ENCODE results near the gene GRAMD2A.

The GRAMD2A gene

DNA sequence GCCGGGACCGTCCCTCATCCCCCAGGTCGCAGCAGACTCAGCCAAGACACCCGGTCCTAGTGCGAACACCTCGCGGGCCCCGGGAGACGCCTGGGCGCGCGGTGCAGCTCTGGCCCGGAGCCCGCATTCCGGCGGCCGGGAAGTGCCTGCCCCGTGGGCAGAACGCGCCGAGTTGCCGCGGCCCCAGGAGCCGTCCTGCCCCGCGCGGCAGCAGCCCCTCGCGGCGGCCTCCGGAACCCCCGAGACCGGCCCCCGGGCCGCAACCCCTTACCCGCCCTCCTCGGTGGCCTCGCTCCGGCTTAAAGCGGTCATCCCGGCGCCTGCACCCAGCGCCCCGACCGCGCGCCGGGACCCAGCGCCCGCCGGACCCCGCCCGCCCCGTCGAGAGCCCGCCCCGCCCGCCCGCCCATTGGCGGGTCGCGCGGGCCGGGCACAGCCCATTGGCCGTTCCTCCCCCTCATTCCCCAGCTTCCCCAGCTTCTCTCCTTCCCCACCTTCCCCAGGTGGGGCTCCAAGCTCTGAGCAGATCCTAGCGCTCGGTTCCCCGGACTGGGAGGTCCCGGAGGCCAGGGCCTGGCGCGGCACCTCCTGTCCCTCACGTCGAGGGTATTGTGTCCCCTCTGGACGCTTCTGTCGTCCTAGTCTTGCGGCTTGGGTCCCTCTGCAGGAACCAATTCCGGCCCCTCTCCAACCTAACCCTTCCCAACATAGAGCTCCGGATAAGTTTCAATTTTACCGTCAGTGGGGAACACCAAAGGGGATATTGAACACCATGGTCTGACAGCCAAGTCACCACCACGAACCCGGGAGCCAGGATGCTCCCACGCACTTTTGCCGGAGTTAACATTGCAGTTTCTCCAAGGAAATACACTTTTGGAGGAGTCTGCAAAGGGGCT, at the start of gene GRAMD2A:
Gene GRAMD2A, minus strand, starts transcription at position 328 of the 896 bp plus-strand sequence.
- peak within 1 kb of the TSS; percentile 28 for H3K4me3 ChIP-seq (ENCODE audit: low read depth, low read length)

DNA sequence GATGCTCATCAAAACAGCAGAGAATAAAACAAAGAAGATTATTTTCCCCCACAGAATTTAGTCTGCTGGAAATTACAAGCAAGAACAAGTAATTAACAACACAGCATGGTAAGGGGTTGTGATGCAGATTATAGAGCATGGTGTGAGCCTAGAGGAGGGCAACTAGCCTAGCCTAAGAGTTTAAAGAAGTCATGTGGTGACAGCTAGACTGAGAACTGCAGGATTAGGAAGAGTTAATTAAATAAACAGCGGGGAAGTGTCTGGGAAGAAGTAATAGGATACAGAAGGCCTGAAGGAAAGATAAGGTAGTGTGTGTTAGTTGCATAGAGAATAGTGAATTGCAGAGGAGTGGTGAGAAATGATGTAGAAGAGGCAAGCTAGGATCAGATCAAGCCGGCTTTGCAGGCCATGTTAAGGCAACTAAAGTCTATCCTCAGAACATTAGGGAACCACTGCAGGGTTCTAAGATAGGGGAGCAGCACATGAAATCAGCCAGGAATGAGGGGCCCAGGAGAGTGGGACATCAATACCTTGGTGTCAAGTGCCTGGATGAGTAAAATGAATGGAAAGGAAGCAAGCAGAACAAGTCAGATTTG, 45.3 kb upstream of the GRAMD2A start:
- no peak overlapping the region for H3K4me3 ChIP-seq (ENCODE audit: low read depth, low read length)

DNA sequence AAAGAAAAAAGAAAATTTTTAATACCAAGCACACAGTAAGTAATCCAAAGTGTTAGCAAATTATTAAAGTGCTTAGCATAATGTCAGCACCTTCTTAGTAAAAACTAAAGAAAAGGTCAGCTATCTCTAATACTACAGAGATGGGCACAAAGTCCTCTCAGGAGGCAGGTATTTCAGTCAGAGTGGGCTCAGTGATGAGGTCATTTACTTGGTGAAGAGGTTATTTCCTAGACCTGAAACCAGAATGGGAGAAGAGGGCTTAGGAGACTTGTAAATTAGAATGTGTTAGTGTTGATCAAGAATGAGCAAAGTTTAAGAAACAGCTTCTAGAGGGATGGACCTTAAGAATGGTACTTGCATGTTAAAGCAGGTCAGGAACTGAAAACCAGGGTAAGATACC, 42.1 kb upstream of the GRAMD2A start:
- no peak overlapping the region for H3K4me3 ChIP-seq (ENCODE audit: low read depth, low read length)

DNA sequence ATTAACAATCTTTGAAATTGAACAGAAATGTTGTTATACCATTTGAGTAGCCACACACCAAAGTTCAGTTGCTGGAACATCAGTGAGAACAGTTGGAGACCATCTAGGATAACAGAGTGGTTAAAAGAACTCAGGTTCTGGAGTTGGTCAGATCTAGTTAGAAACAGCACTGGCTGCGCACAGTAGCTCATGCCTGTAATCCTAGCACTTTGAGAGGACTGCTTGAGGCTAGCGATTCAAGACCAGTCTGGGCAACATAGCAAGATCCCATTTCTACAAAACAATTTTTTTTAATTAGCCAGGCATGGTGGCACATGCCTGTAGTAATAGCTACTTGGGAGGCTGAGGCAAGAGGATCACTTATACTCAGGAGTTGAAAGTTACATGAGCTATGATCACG, 41.0 kb upstream of the GRAMD2A start:
- H3K4me3 ChIP-seq (ENCODE audit: low read depth, low read length), result no peak overlapping the region

DNA sequence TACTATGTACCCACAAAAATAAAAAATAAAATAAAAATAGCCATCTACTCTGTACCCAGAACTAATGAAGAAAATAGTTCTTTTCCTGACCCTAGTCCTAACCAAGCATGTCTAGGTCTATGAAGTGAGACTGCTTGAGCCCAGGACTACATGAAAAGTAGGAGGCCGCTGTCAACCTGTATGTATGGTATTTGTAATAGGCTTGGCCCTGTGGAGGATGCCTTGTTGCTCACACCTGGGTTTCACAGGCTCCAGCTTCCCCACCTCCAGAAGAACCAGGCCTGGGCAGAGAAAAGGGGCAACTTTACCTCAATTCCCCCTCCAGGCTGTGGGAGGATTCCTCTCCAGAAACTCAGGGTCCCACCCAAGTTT, 40.3 kb upstream of the GRAMD2A start:
- no peak overlapping the region for H3K4me3 ChIP-seq (ENCODE audit: low read depth, low read length)

DNA sequence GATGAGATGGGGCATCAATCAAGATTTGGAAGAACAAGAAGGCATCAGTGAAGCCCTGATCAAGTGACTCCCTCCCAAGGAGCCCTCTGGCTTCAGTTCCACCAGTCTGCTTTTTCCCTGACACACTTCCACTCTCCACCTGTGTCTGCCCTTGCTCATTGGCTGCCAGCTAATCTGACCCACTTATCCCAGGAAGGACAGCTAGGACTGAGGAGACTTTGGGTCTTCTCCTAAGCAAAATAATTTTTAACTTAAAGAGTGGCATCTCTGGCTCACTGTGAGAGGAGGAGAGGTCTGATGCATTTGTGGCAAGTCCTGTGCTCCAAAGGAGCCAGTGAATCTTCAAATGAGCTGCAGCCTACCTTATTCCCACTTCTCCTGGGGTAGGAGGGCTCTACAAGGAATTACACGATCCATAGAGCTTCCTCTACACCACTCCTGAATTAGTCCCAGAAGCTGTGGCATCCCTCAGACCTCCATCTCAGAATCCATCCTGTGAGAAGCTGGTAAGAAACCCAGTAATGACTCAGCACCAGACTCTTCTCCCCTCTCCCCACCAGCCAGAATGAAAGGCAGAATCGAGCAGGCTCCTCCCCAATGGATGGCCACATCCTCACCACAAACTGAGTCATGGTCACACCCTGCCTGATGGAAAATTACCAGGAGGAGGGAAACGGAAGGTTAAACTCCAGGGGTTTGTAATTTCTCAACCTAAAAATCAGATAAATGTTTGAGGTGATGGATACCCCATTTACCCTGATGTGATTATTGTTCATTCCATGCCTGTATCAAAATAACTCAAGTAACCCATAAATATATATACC, 39.7 kb upstream of the GRAMD2A start:
- H3K4me3 ChIP-seq (ENCODE audit: low read depth, low read length), result no peak overlapping the region

DNA sequence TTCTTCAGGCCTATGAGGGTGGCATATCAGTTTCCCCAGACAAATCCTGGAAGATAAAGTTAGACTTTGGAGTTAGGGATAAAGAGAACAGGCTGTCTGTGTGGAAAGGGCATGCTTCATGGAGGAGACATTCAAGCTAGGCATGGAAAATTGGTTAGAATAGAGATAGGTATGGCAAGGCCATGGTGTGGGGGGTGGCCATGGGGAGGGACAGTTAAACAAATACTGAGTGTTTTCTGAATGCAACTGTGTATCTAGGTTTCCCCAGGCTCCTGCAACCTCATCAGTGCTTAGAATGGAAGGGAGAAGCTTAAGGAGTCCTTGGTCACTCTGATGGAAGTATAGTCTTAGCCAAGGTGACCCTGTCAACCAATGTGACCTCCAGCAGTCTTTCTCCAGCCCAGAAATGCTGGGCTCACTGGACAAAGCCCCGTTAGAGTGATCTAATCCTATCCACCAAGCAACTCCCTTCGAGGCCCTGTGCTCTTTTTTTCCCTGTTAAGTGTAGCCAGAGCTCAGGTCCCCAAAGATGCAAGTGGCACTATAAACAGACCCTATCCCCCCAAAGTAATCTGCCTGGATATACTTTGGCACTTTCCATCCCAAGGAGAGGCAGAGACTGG, 38.9 kb upstream of the GRAMD2A start:
- no peak overlapping the region for H3K4me3 ChIP-seq (ENCODE audit: low read depth, low read length)

DNA sequence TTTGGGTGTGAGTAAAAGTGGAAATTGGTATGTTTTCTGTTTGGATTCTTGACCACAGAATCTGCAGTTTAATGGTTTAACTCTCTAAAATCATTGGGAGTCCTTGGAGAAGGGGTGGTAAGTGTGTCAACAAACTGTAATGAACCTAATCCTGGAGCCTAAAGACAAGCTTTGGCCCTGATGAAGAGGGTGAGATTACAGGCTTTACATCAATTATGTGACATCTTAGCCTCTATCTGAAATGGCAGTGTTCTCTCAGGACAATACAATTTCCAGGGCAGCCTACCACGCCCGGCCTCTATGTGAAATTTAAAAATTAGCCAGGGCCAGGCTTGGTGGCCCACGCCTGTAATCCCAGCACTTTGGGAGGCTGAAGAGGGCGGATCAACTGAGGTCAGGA, 37.7 kb upstream of the GRAMD2A start:
- H3K4me3 ChIP-seq (ENCODE audit: low read depth, low read length), result no peak overlapping the region

DNA sequence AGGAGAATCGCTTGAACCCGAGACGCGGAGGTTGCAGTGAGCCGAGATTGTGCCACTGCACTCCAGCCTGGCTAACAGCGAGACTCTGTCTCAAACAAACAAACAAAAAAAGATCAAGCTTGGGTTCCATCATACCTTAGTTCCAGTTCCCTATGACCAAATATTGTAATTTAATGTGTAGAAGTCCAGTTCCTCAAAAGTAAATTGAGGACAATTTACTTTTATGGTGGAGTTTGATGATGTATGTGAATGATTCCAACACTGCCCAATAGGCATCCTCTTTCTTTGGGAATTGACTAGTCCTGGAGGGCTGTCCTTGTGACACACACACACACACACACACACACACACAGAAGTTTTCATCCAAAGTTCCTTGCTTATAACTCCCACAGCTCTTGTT, 36.2 kb upstream of the GRAMD2A start:
- no peak overlapping the region for H3K4me3 ChIP-seq (ENCODE audit: low read depth, low read length)

DNA sequence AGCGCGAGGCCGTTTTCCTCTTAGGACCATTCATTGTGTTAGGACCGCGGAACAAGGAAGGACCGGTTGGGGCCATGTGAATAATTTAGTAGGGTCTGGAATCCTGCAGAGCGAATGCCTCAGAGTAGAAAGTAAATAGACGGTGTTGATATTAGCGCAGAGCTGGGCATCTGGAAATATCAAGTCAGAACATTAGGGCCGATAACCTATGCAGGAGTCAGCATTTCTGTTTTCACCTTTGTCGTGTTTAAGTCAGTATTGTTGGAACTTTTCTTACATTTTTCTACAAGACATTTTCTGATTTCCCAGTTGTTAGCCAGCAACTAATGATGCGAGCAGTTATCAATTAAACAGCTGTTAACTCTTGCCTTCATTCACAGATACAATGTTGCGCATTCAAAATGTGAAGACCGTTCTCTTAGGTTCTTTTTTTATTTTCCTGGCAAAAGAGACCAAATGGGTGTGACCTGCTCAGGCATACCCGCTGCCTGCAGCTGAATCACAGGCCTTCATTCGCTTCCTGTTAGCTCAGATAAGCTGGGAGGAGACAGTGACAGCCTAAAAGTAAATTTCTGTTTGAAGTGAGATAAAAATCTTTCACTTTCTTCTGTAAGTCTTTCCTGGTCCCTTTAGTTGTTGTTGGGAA, 34.4 kb upstream of the GRAMD2A start:
- peak overlapping the region; percentile 62 for H3K4me3 ChIP-seq (ENCODE audit: low read depth, low read length)

DNA sequence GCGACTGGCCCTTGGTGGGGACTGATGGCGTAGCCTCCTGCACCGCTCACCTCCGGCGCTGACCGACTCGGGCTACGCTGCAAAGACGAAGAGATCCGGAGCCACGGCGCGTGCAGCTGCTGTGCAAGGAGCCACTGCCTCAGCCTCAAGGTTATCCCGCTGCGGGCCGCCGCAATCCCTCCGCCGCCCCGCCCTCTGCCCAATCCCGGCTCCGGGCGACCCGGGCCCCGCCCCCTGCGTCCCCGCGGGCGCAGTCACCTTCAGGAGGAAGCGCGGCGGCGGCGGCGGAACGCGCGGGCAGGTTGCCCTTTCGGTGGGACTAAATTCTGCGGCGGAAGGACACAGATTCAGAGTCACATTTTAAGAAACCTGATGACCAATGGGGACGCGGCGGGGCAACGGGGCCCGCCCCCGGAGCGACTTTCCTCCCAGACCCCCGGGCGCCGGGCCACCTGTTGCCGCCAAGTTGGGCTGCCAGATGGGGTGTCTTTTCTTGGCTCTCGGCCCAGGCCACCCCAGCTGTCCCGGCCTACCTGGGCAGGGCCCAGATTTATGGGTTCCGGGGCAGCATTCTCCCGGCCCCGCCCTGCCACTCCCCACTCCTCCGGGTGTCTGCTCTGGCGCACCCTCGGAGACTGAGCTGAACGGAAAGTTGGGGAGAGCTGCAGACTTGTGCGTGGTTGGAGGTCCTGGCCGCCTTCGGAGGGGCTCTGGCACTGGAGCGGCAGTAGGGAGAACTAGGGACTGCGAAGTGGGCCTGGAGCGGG, 33.7 kb upstream of the GRAMD2A start, which contains the start of gene PKM:
Gene PKM, minus strand, starts transcription at position 125 of the 767 bp plus-strand sequence. CDS start 12,093 bp downstream, outside the sequence.
- peak within 1 kb of the TSS; percentile 98 for H3K4me3 ChIP-seq (ENCODE audit: low read depth, low read length)

DNA sequence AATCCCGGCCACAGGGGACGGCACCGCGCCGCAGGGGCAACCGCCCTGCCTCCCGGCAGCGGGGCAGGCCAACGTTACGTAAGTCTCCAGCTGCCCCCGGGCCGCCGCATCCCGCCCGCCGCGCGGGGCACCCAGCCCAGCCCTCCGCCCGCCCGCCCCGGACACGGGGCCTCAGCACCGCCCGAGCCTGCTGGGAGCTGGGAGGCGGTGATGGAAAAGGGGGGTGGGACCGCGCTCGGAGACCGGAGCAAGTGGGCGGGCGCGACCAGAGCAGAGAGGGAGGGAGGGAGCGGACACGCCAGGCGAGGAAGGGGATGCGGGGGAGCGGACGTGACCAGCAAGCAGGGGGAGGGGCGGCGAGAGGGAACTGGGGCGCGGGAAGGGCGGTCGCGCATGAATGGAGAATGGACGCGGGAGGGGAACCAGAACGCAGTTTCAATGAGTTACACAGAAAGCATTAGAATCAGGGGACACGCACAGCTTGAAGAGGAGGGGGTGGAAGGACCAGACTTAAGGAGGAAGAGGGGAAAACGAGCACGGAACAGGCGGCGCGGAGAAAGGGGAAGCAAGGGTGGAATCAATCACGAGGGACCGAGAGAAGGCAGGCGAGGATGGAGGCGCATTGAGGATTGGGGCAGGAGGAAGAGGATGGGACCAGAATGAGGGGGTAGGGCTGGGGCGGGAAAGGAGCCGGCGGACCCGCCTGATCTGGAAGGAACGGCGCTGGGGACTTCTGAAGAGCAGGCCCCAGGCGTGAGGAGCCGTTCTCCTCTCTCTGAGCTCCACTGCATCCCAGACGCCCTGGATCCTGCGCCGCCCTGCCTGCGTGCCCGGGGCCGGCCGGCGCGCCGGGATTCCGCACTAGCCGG, 32.8 kb upstream of the GRAMD2A start:
- H3K4me3 ChIP-seq (ENCODE audit: low read depth, low read length), result peak overlapping the region; percentile 98

DNA sequence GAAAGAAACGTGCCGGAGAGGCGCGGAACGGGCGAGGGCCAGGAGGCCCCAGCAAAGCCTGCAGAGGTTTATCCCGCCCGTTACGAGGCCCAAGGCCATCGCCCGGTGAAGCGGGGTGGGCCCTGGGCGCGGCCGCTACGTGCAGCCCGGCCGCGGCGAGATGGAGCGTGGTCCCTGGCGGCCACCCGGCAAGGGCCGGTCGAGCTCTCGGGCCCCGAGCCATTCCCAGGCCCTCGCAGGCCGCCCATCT, 32.3 kb upstream of the GRAMD2A start:
- H3K4me3 ChIP-seq (ENCODE audit: low read depth, low read length), result peak overlapping the region; percentile 98

DNA sequence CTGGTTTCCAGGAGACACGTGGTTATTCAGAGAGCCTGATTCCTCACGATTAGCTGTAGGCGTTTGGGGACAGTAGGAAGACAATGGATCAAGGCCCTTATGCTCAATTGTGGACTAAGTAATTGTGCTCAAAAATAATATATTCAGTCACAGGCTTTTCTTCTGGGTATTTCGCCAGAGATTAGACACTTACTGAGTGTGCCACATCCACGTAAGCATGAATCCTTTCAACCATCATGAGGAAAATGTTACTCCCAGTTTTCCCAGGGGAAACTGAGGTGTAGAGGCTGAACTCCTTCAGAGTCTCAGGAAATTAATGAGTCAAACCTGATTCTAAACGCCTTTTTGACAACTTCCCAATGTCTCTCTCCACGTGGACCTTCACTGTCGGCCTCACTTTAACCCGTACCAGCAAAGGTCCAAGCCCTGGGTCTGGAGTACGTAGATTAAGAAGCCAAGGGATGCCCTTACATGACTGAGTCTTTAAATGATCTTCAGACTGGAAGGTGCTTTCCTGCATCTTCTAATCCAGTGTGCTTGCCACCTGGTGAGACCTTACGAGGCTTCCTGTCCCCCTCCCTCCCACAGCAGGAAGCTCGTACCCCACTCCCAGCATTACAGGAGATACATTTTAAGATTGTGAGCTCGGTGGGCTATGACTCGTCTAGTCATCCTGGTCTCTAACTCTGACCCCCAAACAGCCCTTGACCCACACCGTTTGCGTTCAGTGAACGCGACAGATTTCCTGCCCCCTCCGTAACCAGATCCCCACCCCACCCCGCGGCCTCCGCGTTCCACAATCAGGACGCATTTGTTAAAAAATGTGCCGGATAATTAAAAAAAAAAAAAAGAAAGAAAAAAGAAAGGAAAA, 31.7 kb upstream of the GRAMD2A start:
- peak overlapping the region; percentile 98 for H3K4me3 ChIP-seq (ENCODE audit: low read depth, low read length)

DNA sequence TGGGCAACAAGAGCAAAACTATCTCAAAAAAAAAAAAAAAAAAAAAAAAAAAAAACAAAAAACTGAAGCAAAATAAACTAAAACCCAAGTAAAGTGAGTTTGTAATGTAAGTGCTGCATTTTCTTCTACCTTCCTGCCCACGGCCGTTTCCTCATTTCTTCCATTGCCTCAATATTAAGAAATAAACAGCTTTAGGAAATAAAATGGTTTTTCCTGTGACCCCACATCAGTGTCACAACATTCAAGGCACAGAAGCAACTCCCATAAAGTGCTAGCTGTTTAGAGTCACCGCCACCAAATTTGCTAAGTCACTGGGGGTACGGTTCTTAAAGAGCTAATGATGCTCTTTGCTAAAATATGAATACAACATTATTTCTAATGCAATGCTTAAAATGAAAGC, 30.1 kb upstream of the GRAMD2A start:
- H3K4me3 ChIP-seq (ENCODE audit: low read depth, low read length), result no peak overlapping the region

DNA sequence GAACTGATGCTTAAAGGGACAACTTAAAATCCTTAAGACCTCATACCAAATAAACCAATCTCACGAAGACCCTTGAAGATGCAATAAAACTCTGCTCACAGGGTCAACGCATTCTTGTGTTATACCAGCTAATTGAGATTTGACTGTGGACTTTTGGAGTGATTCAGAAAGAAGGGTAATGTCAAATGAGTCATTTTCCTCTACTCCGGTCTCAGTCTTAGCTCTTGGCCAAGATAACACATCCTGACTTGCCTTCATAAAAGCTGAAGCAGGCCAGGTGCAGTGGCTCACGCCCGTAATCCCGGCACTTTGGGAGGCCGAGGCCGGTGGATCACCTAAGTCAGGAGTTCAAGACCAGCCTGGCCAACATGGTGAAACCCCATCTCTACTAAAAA, 29.6 kb upstream of the GRAMD2A start:
- H3K4me3 ChIP-seq (ENCODE audit: low read depth, low read length), result no peak overlapping the region

DNA sequence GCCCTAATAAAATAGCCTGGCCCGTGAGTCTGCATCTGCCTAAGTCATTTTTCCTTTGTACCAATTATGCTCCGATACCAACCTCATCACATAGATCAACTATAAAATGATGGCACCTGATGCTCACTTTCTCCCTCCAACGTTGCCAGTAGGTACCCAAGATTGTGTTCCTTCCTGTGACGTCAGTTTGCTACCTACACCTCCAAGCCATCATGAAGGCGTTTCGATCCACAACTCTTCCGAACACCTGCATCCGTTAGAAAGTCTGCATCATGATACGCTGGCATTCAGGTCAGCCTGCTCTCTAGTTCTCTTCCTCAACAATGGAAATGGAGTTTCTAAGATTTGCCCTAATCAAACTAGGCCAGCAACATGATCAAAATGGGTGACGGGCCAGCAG, 25.7 kb upstream of the GRAMD2A start:
- no peak overlapping the region for H3K4me3 ChIP-seq (ENCODE audit: low read depth, low read length)

DNA sequence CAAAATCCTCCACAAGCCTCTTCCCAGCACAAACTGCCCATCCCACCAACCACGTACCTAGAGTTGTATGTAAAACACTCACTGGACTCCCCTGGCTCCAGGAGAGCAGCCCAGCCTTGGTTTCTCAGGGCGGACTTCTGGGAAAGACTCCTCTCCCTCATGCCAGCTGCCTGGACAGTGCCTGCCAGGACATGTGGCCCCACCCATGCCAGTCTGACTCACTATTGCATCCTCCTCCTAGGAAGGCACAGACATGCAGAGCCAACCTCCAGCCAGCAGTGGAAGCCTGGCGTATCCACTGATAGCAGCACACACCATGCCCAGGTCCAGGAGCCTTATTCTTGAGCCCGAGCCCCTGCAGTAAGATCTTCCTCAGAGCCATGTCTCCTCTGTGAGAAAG, 24.8 kb upstream of the GRAMD2A start:
- H3K4me3 ChIP-seq (ENCODE audit: low read depth, low read length), result no peak overlapping the region

Measured in iPS-11a (cell line).